GM19043 (cell line): ENCODE measurements around the gene TRPM2.
"Not testable (repeated sequence)": the region's sequence is repeated elsewhere in the genome, so short reads cannot be mapped to it uniquely, and the experiment has no call there.

Experiments used
- ATAC-seq: cut with Tn5 transposase; IDR thresholded peaks from one replicate; pipeline ENCODE4 v1.9.1; 2021; ENCODE audit warnings: low read depth; ENCODE audit not compliant: unreplicated experiment

TRPM2 gene

DNA sequence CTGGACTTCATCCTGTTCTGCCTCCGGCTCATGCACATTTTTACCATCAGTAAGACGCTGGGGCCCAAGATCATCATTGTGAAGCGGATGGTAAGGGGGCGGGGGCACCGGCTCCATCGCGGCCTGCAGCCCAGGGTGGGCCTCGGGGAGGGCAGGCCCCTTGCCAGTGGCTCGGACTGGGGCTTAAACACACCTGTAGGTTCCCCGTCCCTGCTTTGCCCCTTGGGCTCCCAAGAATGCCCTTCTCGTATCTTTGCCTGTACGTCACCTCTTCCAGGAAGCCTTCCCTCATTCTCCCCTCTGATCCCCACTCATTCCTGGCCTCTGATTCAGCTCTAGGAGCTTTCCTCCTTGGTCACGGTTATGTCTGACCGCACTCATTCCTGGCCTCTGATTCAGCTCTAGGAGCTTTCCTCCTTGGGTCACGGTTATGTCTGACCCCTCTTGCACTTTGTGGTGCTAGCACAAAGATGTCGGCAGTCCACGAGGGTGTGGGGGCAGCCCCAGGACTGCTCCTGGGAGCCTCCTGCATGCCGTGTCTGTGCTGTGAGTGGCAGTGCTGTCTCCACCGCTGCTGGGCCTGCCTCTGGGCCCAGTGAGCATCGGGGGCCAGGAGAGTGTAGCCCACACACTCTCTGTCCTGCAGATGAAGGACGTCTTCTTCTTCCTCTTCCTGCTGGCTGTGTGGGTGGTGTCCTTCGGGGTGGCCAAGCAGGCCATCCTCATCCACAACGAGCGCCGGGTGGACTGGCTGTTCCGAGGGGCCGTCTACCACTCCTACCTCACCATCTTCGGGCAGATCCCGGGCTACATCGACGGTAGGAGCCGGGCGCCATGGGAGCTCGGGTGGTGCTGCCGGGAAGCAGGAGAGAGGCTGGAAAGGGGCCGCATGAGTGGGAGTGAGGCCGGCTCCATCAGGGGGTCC lies 52.8 kb downstream of the TRPM2 start:
- ATAC-seq, result no peak

DNA sequence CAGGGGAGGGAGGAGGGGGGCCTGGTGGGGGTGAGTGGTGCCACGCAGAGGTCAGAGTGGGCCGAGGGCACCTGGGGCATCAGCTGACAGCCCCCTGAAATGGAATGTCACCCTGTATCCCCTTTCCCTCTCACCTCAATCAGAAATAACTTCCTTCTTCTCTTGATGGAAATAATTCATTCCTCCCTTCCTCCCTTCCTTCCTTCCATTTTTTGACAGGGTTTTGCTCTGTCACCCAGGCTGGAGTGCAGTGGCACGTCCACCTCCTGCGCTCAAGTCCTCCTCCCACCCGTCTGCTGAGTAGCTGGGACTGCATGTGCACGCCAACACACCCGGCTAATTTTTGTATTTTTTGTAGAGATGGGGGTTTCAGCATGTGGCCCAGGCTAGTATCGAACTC lies 53.5 kb downstream of the TRPM2 start:
- no peak for ATAC-seq

DNA sequence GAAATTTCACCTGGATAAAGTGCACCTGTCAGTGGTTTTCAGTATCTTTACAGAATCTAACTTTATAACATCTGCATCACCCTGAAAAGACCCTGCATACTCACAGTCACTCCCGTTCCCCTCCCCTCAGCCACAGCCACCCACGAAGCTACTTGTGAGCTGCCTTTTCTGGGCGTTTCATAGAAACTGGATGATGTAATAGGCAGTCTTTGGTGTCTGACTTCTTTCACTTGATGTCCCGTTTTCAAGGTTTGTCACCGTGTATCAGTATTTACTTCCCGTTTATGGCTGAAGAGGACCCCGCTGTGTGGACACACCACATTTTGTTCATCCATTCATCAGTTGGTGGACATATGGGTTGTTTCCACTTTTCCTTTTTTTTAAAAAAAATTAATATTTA lies 54.1 kb downstream of the TRPM2 start:
- no peak for ATAC-seq

DNA sequence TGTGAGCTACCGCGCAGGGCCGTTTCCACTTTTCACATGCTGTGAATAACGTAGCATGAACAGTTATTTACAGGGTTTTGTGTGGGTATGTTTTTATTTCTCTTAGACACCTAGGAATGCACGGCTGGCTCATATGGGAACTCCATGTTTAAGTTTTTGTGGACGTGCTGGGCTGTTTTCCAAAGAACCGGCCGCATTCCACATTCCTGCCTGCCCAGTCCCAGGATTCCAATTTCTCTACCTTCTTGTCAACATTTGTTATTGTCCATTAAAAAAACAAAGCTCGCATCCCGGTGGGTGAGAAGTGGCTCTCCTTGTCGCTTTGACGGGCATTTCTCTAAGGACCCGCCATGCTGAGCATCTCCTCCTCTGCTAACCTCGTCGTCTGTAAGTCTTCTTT lies 54.8 kb downstream of the TRPM2 start:
- no peak for ATAC-seq

DNA sequence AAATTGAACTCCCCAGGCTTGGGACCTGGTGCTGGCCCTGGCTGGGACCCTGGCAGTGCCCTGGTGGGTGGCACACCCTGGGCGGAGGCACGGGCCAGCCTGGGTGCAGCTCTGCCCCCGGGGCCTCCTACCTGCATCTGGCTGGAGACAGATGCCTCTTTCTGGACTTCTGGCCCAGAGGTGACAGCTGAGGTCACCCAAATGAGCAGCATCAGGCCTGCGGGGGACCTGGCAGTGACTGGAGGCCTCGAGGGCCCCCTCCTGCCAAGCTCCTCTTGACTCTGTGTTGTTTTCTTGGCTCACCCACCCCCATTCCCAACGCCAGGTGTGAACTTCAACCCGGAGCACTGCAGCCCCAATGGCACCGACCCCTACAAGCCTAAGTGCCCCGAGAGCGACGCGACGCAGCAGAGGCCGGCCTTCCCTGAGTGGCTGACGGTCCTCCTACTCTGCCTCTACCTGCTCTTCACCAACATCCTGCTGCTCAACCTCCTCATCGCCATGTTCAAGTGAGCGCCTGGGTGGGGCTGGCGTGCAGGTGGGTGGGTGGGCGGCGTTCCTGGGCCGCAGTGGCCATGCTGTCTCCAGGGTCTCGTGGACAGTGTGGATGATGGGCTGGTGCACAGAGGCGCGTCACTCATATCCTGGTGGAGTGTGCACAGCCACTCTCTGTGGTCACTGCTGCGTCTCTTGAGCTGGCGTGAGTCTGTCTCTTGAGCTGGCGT lies 60.3 kb downstream of the TRPM2 start:
- no peak for ATAC-seq

DNA sequence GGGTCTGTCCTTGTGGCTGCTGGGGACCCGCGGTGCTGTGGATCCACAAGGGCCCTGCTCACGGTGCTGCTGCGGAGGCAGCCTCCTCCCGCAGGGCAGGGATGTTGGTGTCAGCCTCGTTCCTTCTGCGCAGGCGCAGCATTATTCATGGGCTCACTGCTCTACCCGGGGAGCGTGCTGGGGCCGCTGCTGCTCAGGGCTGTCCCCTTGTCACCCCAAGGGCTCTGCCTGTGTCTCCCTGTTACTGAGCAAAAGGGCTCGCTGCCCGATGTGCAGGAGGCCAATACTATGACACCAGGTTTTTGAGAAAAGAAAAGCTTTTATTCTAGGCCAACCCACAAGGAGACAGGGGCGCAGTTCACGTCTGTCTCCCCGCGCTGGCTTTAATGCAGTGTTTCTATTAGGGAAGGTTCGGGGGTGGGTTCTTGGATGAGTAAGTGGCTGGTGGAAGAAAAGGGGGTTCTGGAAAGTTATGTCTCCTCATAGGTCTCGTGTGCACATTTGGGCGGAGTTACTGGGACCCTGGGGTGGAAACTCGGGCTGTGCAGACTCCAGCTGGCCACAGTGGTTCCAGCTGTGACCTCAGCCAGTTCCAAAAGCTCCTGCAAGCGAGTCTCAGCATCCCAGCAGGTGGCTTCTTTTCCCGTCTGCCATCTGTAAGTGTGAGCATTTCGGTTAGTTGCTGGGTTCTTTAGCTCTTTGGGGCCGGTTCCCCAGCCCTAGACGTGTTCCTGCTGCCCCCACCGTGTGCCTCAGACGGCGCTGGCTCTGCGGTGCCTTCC lies 61.1 kb downstream of the TRPM2 start:
- no peak for ATAC-seq

DNA sequence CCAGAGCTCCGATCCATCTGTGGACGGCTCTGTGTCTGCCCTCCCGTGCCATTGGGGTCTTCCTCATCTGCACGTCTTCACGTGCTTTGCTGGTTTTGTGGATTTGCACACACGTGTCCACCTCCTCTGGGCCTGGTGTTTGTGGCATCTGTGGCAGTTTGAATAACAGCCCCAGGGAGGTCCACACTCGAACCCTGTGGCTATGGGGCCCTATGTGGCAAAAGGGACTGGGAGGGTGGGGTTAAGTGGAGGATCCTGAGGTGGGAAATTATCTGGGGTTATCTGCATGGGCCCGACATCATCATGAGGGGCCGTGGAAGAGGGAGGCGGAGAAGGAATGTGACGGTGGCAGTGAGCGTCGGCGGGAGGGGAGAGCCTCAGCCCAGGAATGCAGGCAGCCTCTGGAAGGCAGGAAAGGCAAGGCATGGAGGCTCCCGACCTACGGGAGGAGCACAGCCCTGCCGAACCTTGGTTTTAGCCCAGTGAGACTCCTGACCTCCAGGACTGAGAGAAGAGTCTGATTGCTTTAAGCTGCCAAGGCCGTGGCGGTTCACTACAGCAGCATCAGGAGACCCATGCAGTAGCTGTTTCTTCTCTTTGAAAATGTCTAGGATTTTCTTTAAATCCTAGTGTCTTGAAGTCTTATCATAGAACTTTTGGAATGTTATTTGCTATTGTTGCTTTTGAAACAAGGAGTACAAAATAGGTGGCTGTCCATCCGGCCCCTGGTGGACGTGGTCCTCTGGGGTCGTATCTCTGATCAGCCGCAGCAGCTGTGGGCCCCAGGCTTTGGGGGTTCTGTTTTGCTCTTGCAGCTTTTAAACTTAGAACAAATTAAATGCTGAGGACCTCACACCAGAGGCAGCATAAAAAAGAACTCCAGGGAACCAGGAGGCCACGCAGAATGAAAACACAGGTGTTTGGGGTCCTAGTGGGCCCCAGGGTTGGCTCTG lies 61.9 kb downstream of the TRPM2 start:
- ATAC-seq, result no peak

DNA sequence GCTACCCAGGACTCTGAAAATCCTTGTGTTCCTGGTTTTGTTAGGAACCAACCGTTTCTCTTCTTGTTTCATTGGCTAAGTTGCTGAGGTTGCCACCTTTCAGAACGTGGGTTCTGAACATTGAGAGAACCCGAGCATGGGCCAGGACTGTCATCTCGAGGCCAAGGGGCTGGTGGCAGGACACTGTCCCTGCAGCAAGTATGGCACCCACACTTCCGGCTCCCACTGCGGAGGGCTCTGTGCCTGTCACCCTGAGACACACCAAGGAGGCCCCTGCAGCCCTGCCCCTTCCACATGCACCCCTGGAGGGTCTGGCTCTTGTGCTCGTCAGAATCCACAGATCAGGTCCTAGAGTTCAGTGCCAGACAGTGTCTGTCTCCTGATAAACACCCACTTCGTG lies 62.8 kb downstream of the TRPM2 start:
- no peak for ATAC-seq

DNA sequence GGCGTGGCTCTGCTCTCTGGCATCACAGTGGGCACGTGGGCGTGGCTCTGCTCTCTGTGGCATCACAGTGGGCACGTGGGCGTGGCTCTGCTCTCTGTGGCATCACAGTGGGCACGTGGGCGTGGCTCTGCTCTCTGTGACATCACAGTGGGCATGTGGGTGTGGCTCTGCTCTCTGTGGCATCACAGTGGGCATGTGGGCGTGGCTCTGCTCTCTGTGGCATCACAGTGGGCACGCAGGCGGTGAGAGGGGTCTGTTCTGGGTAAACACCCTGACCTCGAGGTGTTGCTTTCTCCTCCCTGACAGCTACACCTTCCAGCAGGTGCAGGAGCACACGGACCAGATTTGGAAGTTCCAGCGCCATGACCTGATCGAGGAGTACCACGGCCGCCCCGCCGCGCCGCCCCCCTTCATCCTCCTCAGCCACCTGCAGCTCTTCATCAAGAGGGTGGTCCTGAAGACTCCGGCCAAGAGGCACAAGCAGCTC lies 64.2 kb downstream of the TRPM2 start:
- not testable (repeated sequence) for ATAC-seq

DNA sequence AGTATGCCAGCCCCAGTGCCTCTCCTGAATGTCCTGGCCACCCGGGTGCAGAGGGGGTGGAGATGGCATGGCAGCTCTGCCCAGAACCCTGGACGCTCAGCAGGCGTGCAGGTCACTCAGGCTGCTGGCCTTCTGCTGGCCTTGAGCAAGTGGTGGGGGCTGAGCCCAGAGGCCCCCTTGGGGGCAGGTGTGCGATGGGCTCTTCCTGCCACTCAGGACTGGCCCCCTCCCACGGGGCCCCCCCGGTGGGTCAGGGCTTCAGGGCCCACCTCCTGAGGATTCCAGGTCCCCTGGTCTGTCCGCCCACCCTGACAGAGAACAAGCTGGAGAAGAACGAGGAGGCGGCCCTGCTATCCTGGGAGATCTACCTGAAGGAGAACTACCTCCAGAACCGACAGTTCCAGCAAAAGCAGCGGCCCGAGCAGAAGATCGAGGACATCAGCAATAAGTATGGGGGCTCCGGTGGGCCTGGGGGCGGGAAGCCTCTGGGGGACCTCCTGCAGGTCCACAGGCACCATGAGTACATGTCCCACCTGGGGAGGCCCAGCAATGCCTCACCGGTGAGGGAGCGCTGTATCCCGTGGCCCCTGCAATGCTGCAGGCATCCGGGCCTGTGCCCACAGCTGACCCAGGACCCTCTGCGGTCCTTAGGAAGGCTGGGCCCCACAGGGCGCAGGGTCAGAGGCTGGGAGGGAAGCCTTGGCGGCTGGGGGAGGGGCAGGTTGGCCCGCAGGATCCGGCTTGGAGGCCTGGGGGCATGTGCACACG lies 64.9 kb downstream of the TRPM2 start:
- ATAC-seq, result no peak

DNA sequence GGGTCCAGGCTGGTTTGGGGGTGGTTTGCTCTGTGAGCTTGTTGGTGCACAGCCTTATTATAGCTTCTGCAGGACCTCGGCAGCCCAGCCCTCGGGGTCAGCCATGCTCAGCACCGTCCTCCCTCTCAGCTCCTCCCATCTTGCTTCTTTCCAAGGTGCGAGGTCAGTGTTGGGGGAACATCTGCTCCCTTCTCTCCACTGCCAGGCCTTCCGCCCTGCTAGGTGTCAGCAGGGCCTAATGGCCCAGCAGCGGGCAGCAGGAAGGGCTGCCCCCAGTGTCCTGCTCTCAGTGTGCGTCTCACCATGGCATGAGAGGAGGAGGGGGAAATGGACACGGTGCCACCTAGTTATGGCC lies 65.4 kb downstream of the TRPM2 start:
- no peak for ATAC-seq

DNA sequence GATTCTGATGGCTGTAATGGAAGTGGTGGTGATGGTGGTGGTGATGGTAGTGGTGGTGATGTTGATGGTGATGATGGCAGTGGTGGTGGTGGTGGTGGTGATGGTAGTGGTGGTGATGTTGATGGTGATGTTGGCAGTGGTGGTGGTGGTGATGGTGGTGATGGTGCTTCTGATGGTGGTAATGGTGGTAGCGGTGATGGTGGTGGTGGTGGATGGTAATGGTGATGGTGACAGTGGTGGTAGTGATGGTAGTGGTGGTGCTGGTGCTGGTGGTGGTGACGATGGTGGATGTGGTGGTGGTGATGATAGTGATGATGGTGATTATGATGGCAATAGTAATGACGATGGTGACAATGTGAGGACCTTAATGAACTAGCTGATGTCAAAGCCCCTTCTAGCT lies 66.3 kb downstream of the TRPM2 start:
- no peak for ATAC-seq

DNA sequence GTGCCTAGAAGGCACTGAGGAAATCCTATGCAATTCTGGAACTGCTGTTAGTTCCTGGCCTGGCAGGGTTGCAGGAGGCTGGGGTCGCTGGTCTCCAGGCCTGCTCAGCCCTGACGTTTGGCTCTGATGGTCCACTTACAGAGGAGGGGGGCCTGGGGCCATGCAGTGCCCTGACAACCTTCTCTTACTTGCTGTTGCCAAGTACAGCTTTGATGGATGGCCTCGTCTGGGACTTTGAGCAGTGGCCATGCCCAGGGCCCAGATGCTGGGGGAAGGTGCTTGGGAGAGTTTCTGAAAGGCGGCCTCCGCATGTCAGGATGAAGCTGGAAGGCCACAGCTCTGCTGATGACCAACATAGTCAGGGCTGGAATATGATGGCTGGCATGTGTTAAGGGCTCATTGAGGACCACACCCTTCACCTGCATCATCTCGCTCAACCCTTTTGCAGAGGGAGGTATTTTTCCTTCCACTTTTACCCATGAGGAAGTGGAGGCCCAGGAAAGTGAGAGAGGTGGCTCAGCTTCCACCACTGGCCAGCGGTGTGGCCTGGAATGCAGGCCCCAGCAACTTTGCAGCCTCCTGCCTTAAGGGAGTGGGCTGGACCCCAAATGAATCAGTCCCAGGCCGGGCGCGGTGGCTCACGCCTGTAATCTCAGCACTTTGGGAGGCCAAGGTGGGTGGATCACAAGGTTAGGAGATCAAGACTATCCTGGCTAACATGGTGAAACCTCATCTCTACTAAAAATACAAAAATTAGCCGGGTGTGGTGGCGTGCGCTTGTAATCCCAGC lies 67.2 kb downstream of the TRPM2 start:
- no peak for ATAC-seq

DNA sequence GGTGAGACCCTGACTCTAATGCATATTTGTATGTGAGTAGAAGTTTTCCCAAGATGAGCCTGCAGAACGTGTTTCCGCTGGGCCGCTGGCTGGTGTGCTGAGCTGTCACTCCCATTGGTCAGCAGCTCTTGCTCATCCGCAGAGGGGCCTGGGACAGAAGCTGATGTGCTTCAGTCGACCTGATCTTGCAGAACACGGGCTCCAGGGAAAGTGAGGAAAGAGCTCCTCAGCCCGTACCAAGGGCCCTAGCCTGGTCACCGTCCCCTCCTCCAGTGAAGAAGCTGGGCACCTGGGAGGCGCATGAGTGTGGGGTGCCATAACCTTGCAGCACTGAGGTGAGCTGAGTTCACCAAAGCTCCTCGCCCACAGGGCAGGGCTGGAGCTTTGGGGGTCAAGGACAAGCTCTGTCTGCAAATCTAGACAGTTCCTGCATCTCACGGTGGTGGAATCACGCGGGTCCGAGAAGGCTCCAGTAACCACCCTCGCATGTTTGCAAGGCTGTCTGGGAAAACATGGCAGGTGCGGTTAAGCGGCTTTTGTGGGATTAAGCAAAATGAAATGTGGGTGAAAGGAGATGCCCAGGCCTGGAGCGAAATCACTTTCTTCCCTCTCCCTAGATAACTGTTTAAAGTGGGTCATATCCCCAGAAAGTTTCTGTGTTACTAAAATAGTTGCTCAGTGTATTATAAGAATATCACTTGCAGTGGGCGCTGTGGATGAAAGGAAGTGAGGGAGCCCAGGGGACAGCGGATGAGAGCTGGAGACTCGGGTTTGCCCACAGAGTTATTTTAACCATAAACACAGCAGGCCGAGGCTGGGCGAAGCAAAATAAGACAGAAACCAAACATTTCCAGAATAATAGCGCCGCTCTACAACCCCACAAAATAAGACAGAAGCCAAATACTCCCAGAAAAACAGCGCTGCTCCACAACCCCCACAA lies 68.8 kb downstream of the TRPM2 start:
- no peak for ATAC-seq

DNA sequence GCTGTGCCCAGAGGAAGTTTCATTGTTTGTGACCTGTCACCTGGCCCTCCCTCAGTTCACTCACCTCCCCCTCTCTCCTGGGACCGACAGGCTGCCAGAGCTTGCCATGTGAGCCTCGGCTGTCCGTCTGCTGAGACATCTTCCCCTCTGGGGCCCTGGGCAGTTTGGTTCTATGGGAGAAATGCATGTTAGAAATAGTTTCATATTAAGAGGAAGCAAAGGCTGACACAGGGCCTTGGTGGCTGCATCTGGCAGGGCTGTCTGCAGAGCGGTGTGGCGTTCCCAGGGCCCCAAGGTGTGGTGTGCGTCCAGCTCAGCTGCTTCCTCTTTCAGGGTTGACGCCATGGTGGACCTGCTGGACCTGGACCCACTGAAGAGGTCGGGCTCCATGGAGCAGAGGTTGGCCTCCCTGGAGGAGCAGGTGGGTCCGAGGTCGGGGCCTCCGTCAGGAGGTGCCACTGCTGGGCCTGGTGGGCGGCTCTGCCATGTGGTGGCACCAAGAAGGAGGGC lies 69.9 kb downstream of the TRPM2 start:
- no peak for ATAC-seq

DNA sequence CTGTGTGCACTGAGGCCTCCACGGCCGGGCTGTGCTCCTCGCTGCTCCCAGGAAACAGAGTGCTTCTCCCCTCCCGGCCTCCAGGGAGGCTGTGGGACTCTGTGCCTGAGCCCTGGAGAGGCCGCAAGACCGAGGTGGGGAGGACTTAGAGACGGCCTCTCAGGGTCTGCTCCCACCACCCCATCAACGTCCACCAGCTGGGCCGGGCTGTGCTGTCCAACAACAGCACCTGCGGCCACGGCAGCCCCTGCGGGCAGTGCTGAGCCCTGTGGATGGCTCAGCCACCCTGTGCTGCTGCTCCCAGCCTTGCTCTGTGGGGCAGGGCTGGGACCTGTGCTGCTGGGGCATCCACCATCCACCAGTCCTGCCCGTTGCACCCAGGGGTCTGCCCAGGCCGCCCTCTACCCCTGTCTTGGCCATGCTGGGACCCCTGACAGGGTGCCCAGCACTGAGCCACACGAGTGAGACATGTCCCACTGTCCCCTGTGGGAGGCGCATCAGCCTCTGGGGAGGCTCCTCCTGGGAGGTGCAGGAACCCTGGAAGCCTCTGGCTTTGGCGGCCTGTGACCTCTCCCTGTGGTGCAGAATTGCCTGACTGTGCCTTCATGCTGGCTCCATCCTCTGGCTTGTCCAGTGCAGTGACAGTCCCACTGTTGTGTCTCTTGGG lies 70.7 kb downstream of the TRPM2 start:
- no peak for ATAC-seq
